DND-41 (cell line): ENCODE measurements around the gene BCO2.

ENCODE experiments used
- EZH2 ChIP-seq: IDR thresholded peaks from 3 replicates; pipeline ENCODE4 v1.6.1; 2012; ENCODE audit warnings: borderline replicate concordance, low read depth, mild to moderate bottlenecking, moderate library complexity, low read length, inconsistent platforms; ENCODE audit not compliant: severe bottlenecking
- TF ChIP-seq, protein P1 (sequence below): IDR thresholded peaks from 2 replicates; pipeline ENCODE4 v1.5.1; 2012; ENCODE audit warnings: borderline replicate concordance, low read length, moderate library complexity, mild to moderate bottlenecking; ENCODE audit not compliant: poor library complexity, severe bottlenecking; ENCODE audit errors: extremely low read depth

DNA sequence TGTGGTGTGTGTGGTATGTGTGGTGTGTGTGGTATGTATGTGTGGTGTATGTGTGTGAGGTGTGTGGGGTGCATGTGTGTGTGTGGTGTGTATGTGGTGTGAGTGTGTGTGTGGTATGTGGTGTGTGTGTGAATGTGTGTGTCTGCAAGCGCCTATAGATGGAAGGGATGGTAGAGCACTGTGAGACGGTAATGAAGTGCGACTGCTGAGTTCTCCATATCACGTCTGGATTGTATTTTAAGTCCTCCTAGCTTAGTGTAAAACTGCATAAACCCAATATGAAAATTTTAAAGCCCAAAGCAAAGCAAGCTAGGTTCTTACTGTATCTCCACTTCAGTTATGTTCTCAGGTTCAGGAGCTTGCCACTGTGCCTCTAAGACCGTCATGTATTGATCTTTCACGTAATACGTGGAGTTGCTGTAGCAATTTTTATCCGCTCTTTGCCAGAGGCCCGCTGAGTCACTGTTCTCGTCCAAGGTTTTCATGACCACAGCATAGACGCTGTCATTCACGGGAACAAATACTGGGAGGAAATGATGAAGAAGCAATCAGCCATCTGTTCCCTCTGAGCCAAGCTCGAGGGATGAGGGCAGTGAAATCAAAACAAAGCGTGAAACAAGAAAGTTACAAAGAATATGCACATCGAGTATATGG lies 79.9 kb downstream of the BCO2 start:
- TF ChIP-seq, protein P1, sequence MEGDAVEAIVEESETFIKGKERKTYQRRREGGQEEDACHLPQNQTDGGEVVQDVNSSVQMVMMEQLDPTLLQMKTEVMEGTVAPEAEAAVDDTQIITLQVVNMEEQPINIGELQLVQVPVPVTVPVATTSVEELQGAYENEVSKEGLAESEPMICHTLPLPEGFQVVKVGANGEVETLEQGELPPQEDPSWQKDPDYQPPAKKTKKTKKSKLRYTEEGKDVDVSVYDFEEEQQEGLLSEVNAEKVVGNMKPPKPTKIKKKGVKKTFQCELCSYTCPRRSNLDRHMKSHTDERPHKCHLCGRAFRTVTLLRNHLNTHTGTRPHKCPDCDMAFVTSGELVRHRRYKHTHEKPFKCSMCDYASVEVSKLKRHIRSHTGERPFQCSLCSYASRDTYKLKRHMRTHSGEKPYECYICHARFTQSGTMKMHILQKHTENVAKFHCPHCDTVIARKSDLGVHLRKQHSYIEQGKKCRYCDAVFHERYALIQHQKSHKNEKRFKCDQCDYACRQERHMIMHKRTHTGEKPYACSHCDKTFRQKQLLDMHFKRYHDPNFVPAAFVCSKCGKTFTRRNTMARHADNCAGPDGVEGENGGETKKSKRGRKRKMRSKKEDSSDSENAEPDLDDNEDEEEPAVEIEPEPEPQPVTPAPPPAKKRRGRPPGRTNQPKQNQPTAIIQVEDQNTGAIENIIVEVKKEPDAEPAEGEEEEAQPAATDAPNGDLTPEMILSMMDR, result no peak
- no peak for TF ChIP-seq EZH2
